H9 (cell line): ENCODE data around the gene KCNRG. TPM values are rescaled to one million over a fixed set of nuclear protein-coding genes. Genes with fewer than 3 reads are reported as not detected.

Experiments used
- DNase-seq: peaks from one replicate; pipeline ENCODE4 v3.0.0-alpha.2; 2017
- H2AFZ ChIP-seq: one replicate; pipeline ENCODE4 v1.6.1; 2013; ENCODE audit warnings: mild to moderate bottlenecking, low read length, control low read depth, moderate library complexity
- H2AK5ac ChIP-seq: 2 replicates; pipeline ENCODE4 v1.6.1; 2013; ENCODE audit warnings: low read length, control low read depth, mixed read lengths; ENCODE audit not compliant: insufficient read length
- H2BK120ac ChIP-seq: one replicate; pipeline ENCODE4 v1.6.1; 2013; ENCODE audit warnings: low read depth, mild to moderate bottlenecking, low read length, control low read depth, inconsistent platforms; ENCODE audit not compliant: poor library complexity, severe bottlenecking
- H2BK12ac ChIP-seq: 2 replicates; pipeline ENCODE4 v1.6.1; 2013; ENCODE audit warnings: low read length, control low read depth, mixed read lengths, low read depth; ENCODE audit not compliant: insufficient read length
- H2BK15ac ChIP-seq: 2 replicates; pipeline ENCODE4 v1.6.1; 2013; ENCODE audit warnings: low read depth, low read length, control low read depth
- H2BK20ac ChIP-seq: one replicate; pipeline ENCODE4 v1.6.1; 2013; ENCODE audit warnings: low read depth, mild to moderate bottlenecking, low read length, control low read depth, inconsistent platforms; ENCODE audit not compliant: poor library complexity, severe bottlenecking
- H2BK5ac ChIP-seq: 2 replicates; pipeline ENCODE4 v1.6.1; 2013; ENCODE audit warnings: low read length, control low read depth, mixed read lengths; ENCODE audit not compliant: insufficient read length
- H3K14ac ChIP-seq: 2 replicates; pipeline ENCODE4 v1.6.1; 2013; ENCODE audit warnings: low read length, control low read depth; ENCODE audit not compliant: insufficient read depth
- H3K18ac ChIP-seq: 2 replicates; pipeline ENCODE4 v1.6.1; 2013; ENCODE audit warnings: low read depth, mild to moderate bottlenecking, mixed read lengths, low read length, control low read depth; ENCODE audit not compliant: insufficient read length
- H3K23ac ChIP-seq: 2 replicates; pipeline ENCODE4 v1.6.1; 2013; ENCODE audit warnings: low read length, control low read depth, mixed read lengths, low read depth; ENCODE audit not compliant: insufficient read length
- H3K23me2 ChIP-seq: 2 replicates; pipeline ENCODE4 v1.6.1; 2013; ENCODE audit warnings: low read depth, mild to moderate bottlenecking, mixed read lengths, low read length, control low read depth; ENCODE audit not compliant: insufficient read length, poor library complexity, severe bottlenecking
- H3K27ac ChIP-seq: 2 replicates; pipeline ENCODE4 v1.5.1; 2013; ENCODE audit warnings: low read length, control low read depth, mixed read lengths, low read depth; ENCODE audit not compliant: insufficient read length
- H3K27me3 ChIP-seq: 2 replicates; pipeline ENCODE4 v1.6.1; 2013; ENCODE audit warnings: low read length, control low read depth, inconsistent platforms; ENCODE audit not compliant: insufficient read depth
- H3K4ac ChIP-seq: 2 replicates; pipeline ENCODE4 v1.6.1; 2013; ENCODE audit warnings: low read depth, mild to moderate bottlenecking, control low read depth, inconsistent platforms, low read length, moderate library complexity
- H3K4me1 ChIP-seq: 2 replicates; pipeline ENCODE4 v1.6.1; 2013; ENCODE audit warnings: low read length, control low read depth, inconsistent platforms; ENCODE audit not compliant: insufficient read depth
- H3K4me2 ChIP-seq: 2 replicates; pipeline ENCODE4 v1.6.1; 2013; ENCODE audit warnings: low read length, control low read depth, mixed read lengths; ENCODE audit not compliant: insufficient read length, insufficient read depth
- H3K56ac ChIP-seq: 2 replicates; pipeline ENCODE4 v1.6.1; 2013; ENCODE audit warnings: low read depth, mild to moderate bottlenecking, mixed read lengths, low read length, control low read depth; ENCODE audit not compliant: insufficient read length
- H3K79me1 ChIP-seq: 2 replicates; pipeline ENCODE4 v1.6.1; 2013; ENCODE audit warnings: low read depth, mild to moderate bottlenecking, moderate library complexity, low read length, control low read depth, inconsistent platforms; ENCODE audit not compliant: insufficient read depth, poor library complexity, severe bottlenecking
- H3K79me2 ChIP-seq: 2 replicates; pipeline ENCODE4 v1.6.1; 2013; ENCODE audit warnings: low read length, control low read depth, inconsistent platforms; ENCODE audit not compliant: insufficient read depth
- H3K9ac ChIP-seq: 2 replicates; pipeline ENCODE4 v1.6.1; 2013; ENCODE audit warnings: low read length, control low read depth, mixed read lengths; ENCODE audit not compliant: insufficient read length; ENCODE audit errors: extremely low read depth
- H3K9me3 ChIP-seq: one replicate; pipeline ENCODE4 v1.6.1; 2013; ENCODE audit warnings: low read depth, low read length, inconsistent platforms; ENCODE audit not compliant: control insufficient read depth
- H3T11ph ChIP-seq: one replicate; pipeline ENCODE4 v1.6.1; 2013; ENCODE audit warnings: mild to moderate bottlenecking, low read length, control low read depth, inconsistent platforms
- H4K20me1 ChIP-seq: one replicate; pipeline ENCODE4 v1.6.1; 2013; ENCODE audit not compliant: control insufficient read depth, insufficient read length, insufficient read depth
- H4K5ac ChIP-seq: 2 replicates; pipeline ENCODE4 v1.6.1; 2013; ENCODE audit warnings: low read depth, mild to moderate bottlenecking, mixed read lengths, low read length, control low read depth; ENCODE audit not compliant: insufficient read length
- H4K8ac ChIP-seq: replicated peaks from 2 replicates; pipeline ENCODE4 v1.6.1; 2013; ENCODE audit warnings: low read length, control low read depth, mixed read lengths, low read depth; ENCODE audit not compliant: insufficient read length
- H4K91ac ChIP-seq: 2 replicates; pipeline ENCODE4 v1.6.1; 2013; ENCODE audit warnings: low read depth, mild to moderate bottlenecking, moderate library complexity, mixed read lengths, low read length, control low read depth; ENCODE audit not compliant: insufficient read length
- H3K27ac Mint-ChIP-seq, 3 experiments: 2 replicates in 2 of 3; 3 replicates in 1 of 3; pipeline ENCODE4 v1.8.0; 2020 to 2021; ENCODE audit warnings: mixed read lengths in 3 of 3, mild to moderate bottlenecking in 1 of 3, moderate library complexity in 1 of 3
- H3K27me3 Mint-ChIP-seq: 2 replicates; pipeline ENCODE4 v1.8.0; 2021; ENCODE audit warnings: low read depth, mild to moderate bottlenecking, moderate library complexity, mixed read lengths
- H3K36me3 Mint-ChIP-seq, 3 experiments: 2 replicates in 2 of 3; 3 replicates in 1 of 3; pipeline ENCODE4 v1.8.0; 2020 to 2021; ENCODE audit warnings: low read depth in 3 of 3, mixed read lengths in 3 of 3; ENCODE audit not compliant: insufficient read depth in 1 of 3
- H3K4me1 Mint-ChIP-seq, 2 experiments: 2 replicates each; pipeline ENCODE4 v1.8.0; 2020; ENCODE audit warnings: mixed read lengths in 2 of 2
- H3K4me3 Mint-ChIP-seq, 2 experiments: 2 replicates in 1 of 2; 3 replicates in 1 of 2; pipeline ENCODE4 v1.8.0; 2020 to 2021; ENCODE audit warnings: mild to moderate bottlenecking in 2 of 2, mixed read lengths in 2 of 2, moderate library complexity in 1 of 2
- H3K9me3 Mint-ChIP-seq, 2 experiments: 2 replicates in 1 of 2; 3 replicates in 1 of 2; pipeline ENCODE4 v1.8.0; 2020; ENCODE audit warnings: mild to moderate bottlenecking in 2 of 2, mixed read lengths in 2 of 2, moderate library complexity in 1 of 2
- WGBS: extraction: QIAGEN DNeasy Blood & Tissue Kit; methylation state at CpG from one replicate; pipeline ENCODE4 v1.1.7; 2013; ENCODE audit warnings: missing lambda C conversion rate, low lambda C conversion rate, mixed read lengths; ENCODE audit not compliant: insufficient read length; ENCODE audit errors: extremely low coverage; 5-methylcytosine and 5-hydroxymethylcytosine counted together
- total RNA-seq: library from RNA; stranded (reverse); gene quantifications from 2 replicates; pipeline ENCODE4 v1.2.1, GENCODE V29; 2021
- TF ChIP-seq, protein P1 (sequence below): fragments of 200-600 bp; sonication (generic); conservative IDR thresholded peaks from 3 replicates; pipeline ENCODE4 v1.8.0; 2021; ENCODE audit warnings: antibody characterized with exemption, mild to moderate bottlenecking

The KCNRG gene
- total RNA-seq, 1 experiment from 2014 or later: 0.74 TPM

DNA sequence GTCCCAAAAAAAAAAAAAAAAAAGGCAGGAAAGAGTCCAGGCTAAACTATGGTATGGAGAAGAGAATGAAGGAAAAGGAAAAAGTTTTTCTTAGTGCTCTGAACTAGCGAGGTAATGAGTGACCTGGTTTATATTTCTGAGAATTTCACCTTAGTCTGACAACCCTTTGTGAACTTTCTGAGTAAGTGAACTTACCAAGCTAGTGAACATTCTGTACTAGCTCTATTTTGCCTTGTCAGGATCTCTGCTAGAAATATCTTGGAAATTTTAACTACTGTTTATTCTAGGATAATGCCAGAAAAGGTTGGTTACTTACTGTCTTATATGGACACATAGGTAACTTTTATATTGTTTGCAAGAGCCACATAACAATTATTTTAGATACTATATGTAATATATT is 14.0 kb upstream of the KCNRG start:
- H3K4me3 Mint-ChIP-seq: no peak overlapping the region

More for the DNA sequence above, 14.0 kb upstream of the KCNRG start:
- no peaks in the 10 kb centered on the region for H3K27me3 ChIP-seq
- peaks cover 2% of the 10 kb centered on the region; the same call in 1 of the 2 replicates for H3K79me2 ChIP-seq
- no peak overlapping the region for H3K4me2 ChIP-seq
- H2BK120ac ChIP-seq: no peak overlapping the region
- no peak for DNase-seq
- H3K23me2 ChIP-seq: peaks cover 6% of the 10 kb centered on the region
- H2BK5ac ChIP-seq: no peak overlapping the region
- no peak overlapping the region for H3K9ac ChIP-seq
- H3K4me1 ChIP-seq: no peaks in the 10 kb centered on the region; the same call in 1 of the 2 replicates
- H4K91ac ChIP-seq: no peak overlapping the region
- H3K18ac ChIP-seq: no peak overlapping the region
- H3K79me1 ChIP-seq: no peaks in the 10 kb centered on the region
- WGBS: no CpG with 5 or more reads among the region's 1 CpG
- TF ChIP-seq, protein P1, sequence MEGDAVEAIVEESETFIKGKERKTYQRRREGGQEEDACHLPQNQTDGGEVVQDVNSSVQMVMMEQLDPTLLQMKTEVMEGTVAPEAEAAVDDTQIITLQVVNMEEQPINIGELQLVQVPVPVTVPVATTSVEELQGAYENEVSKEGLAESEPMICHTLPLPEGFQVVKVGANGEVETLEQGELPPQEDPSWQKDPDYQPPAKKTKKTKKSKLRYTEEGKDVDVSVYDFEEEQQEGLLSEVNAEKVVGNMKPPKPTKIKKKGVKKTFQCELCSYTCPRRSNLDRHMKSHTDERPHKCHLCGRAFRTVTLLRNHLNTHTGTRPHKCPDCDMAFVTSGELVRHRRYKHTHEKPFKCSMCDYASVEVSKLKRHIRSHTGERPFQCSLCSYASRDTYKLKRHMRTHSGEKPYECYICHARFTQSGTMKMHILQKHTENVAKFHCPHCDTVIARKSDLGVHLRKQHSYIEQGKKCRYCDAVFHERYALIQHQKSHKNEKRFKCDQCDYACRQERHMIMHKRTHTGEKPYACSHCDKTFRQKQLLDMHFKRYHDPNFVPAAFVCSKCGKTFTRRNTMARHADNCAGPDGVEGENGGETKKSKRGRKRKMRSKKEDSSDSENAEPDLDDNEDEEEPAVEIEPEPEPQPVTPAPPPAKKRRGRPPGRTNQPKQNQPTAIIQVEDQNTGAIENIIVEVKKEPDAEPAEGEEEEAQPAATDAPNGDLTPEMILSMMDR: no peak
- no peak overlapping the region for H2BK20ac ChIP-seq
- H3K23ac ChIP-seq: no peak overlapping the region
- H3K56ac ChIP-seq: no peak overlapping the region
- no peak overlapping the region for H3K4ac ChIP-seq
- no peak overlapping the region for H3T11ph ChIP-seq
- no peak overlapping the region for H3K14ac ChIP-seq
- Mint-ChIP-seq H3K4me1 (peaks cover 18 to 20% of the 10 kb centered on the region in 2 experiments), H3K27ac (no peak overlapping the region), H3K36me3 (peaks cover 29 to 72% (median 68%) of the 10 kb centered on the region in 3 experiments), H3K27me3 (no peaks in the 10 kb centered on the region), H3K9me3 (no peaks in the 10 kb centered on the region; a peak in 1 of 5 replicates)
- no peak overlapping the region for H2AFZ ChIP-seq
- no peak overlapping the region for H2BK12ac ChIP-seq
- H4K8ac ChIP-seq: no peak overlapping the region
- no peak overlapping the region for H2BK15ac ChIP-seq
- H3K27ac ChIP-seq: no peak overlapping the region
- no peak overlapping the region for H2AK5ac ChIP-seq
- no peaks in the 10 kb centered on the region for H3K9me3 ChIP-seq
- no peaks in the 10 kb centered on the region for H4K20me1 ChIP-seq
- no peak overlapping the region for H4K5ac ChIP-seq
